HCT116 (cell line): Measurements from ENCODE around the gene RPS6KC1. TPM values are rescaled to one million over a fixed set of nuclear protein-coding genes. Genes with fewer than 3 reads are reported as not detected.

Experiments
- ATAC-seq: fragments of 200-7000 bp; cut with Tn5 transposase; 2 replicates; pipeline ENCODE4 v1.9.1; 2020; ENCODE audit warnings: mild to moderate bottlenecking, moderate library complexity
- BruUV-seq: library from RNA; stranded (reverse); fragments of 400-500 nt; replicated peaks from 2 replicates; lab custom pipeline; 2021; lab: Mats Ljungman, UMichigan
- CTCF ChIA-PET: fragments of 300-600 bp; sonication (Branson Sonifier 250); formaldehyde crosslinking; loops from one replicate; lab custom pipeline; 2021; ENCODE audit warnings: antibody characterized with exemption; lab: Charles Lee
- POLR2A ChIA-PET: fragments of 300-600, 350-600 bp; sonication (Branson Sonifier 250); formaldehyde crosslinking; loops from one replicate; lab custom pipeline; 2021; ENCODE audit warnings: antibody characterized with exemption; lab: Charles Lee
- RAD21 ChIA-PET, 2 experiments: fragments of 300-600 bp; sonication (Branson Sonifier 250); formaldehyde crosslinking; loops; one replicate each; lab custom pipeline; 2023; ENCODE audit warnings: low total read pairs in 2 of 2; ENCODE audit not compliant: uncharacterized antibody in 2 of 2, unreplicated experiment in 2 of 2, low non-redundant PET in 1 of 2; lab: Charles Lee
- DNase-seq: peaks from one replicate; pipeline ENCODE4 v3.0.0-alpha.2; 2010; ENCODE audit warnings: low read depth, low spot score
- H2AFZ ChIP-seq: fragments of 200-600 bp; shearing (Covaris generic), sonication (generic); 2 replicates; pipeline ENCODE4 v1.6.1; 2017; ENCODE audit warnings: low read depth, mixed run types, mixed read lengths, antibody characterized with exemption, low read length; ENCODE audit not compliant: poor library complexity, severe bottlenecking
- H3K27ac ChIP-seq: 2 replicates; pipeline ENCODE4 v1.5.1; 2012; ENCODE audit warnings: low read depth, low read length
- H3K27me3 ChIP-seq: fragments of 200-600 bp; sonication (generic); 2 replicates; pipeline ENCODE4 v1.6.1; 2016; ENCODE audit warnings: mixed run types, low read length, mixed read lengths; ENCODE audit not compliant: insufficient read depth
- H3K36me3 ChIP-seq, 2 experiments: fragments of 200-500 bp in 1 of 2; fragments of 200-600 bp in 1 of 2; sonication (Bioruptor generic) in 1 of 2; sonication (generic) in 1 of 2; 2 replicates each; pipeline versions ENCODE4 v1.5.1 to v1.6.1; 2014 to 2016; ENCODE audit warnings: low read length in 2 of 2, inconsistent platforms in 1 of 2, mixed read lengths in 1 of 2, mixed run types in 1 of 2; ENCODE audit not compliant: insufficient read depth in 2 of 2, control insufficient read depth in 1 of 2
- H3K4me1 ChIP-seq, 2 experiments: fragments of 200-600 bp in 1 of 2; sonication (generic) in 1 of 2; 2 replicates each; pipeline versions ENCODE4 v1.5.1 to v1.6.1; 2012 to 2017; ENCODE audit warnings: low read length in 2 of 2, inconsistent platforms in 1 of 2, mild to moderate bottlenecking in 1 of 2, mixed read lengths in 1 of 2, mixed run types in 1 of 2, moderate library complexity in 1 of 2; ENCODE audit not compliant: insufficient read depth in 2 of 2, control insufficient read depth in 1 of 2
- H3K4me2 ChIP-seq: fragments of 200-600 bp; sonication (generic); 2 replicates; pipeline ENCODE4 v1.6.1; 2017; ENCODE audit warnings: mixed run types, low read length, mixed read lengths
- H3K4me3 ChIP-seq, 2 experiments: fragments of 200-600 bp in 1 of 2; sonication (generic) in 1 of 2; replicated peaks in 1 of 2; 2 replicates each; pipeline ENCODE4 v1.5.1; 2011 to 2016; ENCODE audit warnings: low read length in 2 of 2, control low read depth in 1 of 2, low read depth in 1 of 2, mild to moderate bottlenecking in 1 of 2, mixed read lengths in 1 of 2, mixed run types in 1 of 2
- H3K79me2 ChIP-seq: fragments of 200-600 bp; sonication (generic); 2 replicates; pipeline ENCODE4 v1.6.1; 2017; ENCODE audit warnings: mild to moderate bottlenecking, mixed run types, low read length, moderate library complexity, mixed read lengths; ENCODE audit not compliant: insufficient read depth
- H3K9ac ChIP-seq: fragments of 200-600 bp; sonication (generic); 2 replicates; pipeline ENCODE4 v1.6.1; 2016; ENCODE audit warnings: low read length, mixed read lengths
- H3K9me2 ChIP-seq: fragments of 200-600 bp; sonication (generic), shearing (Covaris generic); 2 replicates; pipeline ENCODE4 v1.6.1; 2017; ENCODE audit warnings: mixed run types, mild to moderate bottlenecking, moderate library complexity; ENCODE audit not compliant: insufficient read depth
- H3K9me3 ChIP-seq, 2 experiments: fragments of 200-500 bp in 1 of 2; fragments of 200-600 bp in 1 of 2; sonication (Bioruptor generic) in 1 of 2; sonication (generic) in 1 of 2; 2 replicates each; pipeline ENCODE4 v1.6.1; 2014 to 2017; ENCODE audit warnings: low read length in 2 of 2, mixed read lengths in 2 of 2, inconsistent platforms in 1 of 2, low read depth in 1 of 2, mild to moderate bottlenecking in 1 of 2, mixed run types in 1 of 2, moderate library complexity in 1 of 2; ENCODE audit not compliant: control insufficient read depth in 1 of 2, insufficient read depth in 1 of 2
- H4K20me1 ChIP-seq: fragments of 200-600 bp; sonication (generic), shearing (Covaris generic); 2 replicates; pipeline ENCODE4 v1.6.1; 2017; ENCODE audit warnings: mixed run types, mild to moderate bottlenecking, moderate library complexity; ENCODE audit not compliant: insufficient read depth
- CBX3 ChIP-seq: IDR thresholded peaks from 2 replicates; pipeline ENCODE4 v1.6.1; 2012; ENCODE audit warnings: low read depth
- EGR1 ChIP-seq: IDR thresholded peaks from 2 replicates; pipeline ENCODE4 v1.6.1; 2012; ENCODE audit warnings: low read depth
- ELF1 ChIP-seq: IDR thresholded peaks from 2 replicates; pipeline ENCODE4 v1.6.1; 2012; ENCODE audit warnings: low read depth, borderline replicate concordance
- EZH2phosphoT487 ChIP-seq: fragments of 200-600 bp; IDR thresholded peaks from 2 replicates; pipeline ENCODE4 v1.6.1; 2018; ENCODE audit warnings: antibody characterized with exemption, borderline replicate concordance
- FOSL1 ChIP-seq: IDR thresholded peaks from 2 replicates; pipeline ENCODE4 v1.6.1; 2012; ENCODE audit warnings: low read depth
- JUND ChIP-seq: IDR thresholded peaks from 2 replicates; pipeline ENCODE4 v1.6.1; 2012
- POLR2A ChIP-seq: IDR thresholded peaks from 2 replicates; pipeline ENCODE4 v1.7.0; 2011; ENCODE audit warnings: borderline replicate concordance; ENCODE audit not compliant: insufficient read depth, insufficient read length; ENCODE audit errors: extremely low read depth
- POLR2AphosphoS5 ChIP-seq: IDR thresholded peaks from 2 replicates; pipeline ENCODE4 v1.6.1; 2011; ENCODE audit warnings: mild to moderate bottlenecking, low read depth, low read length, moderate library complexity
- RAD21 ChIP-seq: IDR thresholded peaks from 2 replicates; pipeline ENCODE4 v1.6.1; 2012; ENCODE audit warnings: low read depth, mild to moderate bottlenecking
- SIN3A ChIP-seq: IDR thresholded peaks from 2 replicates; pipeline ENCODE4 v1.6.1; 2012; ENCODE audit warnings: low read depth
- YY1 ChIP-seq: IDR thresholded peaks from 2 replicates; pipeline ENCODE4 v1.6.1; 2011; ENCODE audit warnings: low read length, low read depth, moderate library complexity, mild to moderate bottlenecking; ENCODE audit not compliant: insufficient replicate concordance; ENCODE audit errors: extremely low read depth
- ZFX ChIP-seq: fragments of 450-650 bp; IDR thresholded peaks from 2 replicates; pipeline ENCODE4 v1.6.1; 2017
- intact Hi-C: fragments of 100-400 bp; cut with micrococcal nuclease; formaldehyde crosslinking; loops from 2 replicates; pipeline ENCODE4 v1.10.0; 2022
- total RNA-seq: library from RNA; stranded (reverse); gene quantifications from one replicate; pipeline ENCODE4 v1.2.1, GENCODE V29; 2021; ENCODE audit not compliant: unreplicated experiment
- TF ChIP-seq, protein P1 (sequence below): IDR thresholded peaks from 2 replicates; pipeline ENCODE4 v1.6.1; 2012
- TF ChIP-seq, protein P2 (sequence below): IDR thresholded peaks from 2 replicates; pipeline ENCODE4 v1.6.1; 2012

Gene RPS6KC1
- total RNA-seq, 1 experiment from 2014 or later, result 15.9 TPM

GRCh38 chr1:213250041-213250440 lies 199.0 kb downstream of the RPS6KC1 start:
- H2AFZ ChIP-seq, result no peak overlapping the region
- BruUV-seq, result no TSS peak
- DNase-seq (no peak), ATAC-seq (no peak)
- H3K79me2 ChIP-seq, result no peaks in the 10 kb centered on the region
- no peak overlapping the region for H3K27ac ChIP-seq
- no peaks in the 10 kb centered on the region for H3K4me1 ChIP-seq
- RAD21 ChIA-PET, result no interaction called here
- H3K27me3 ChIP-seq, result no peaks in the 10 kb centered on the region
- H3K36me3 ChIP-seq, result no peaks in the 10 kb centered on the region
- H4K20me1 ChIP-seq, result no peaks in the 10 kb centered on the region
- H3K9me2 ChIP-seq, result no peaks in the 10 kb centered on the region
- H3K9ac ChIP-seq, result no peak overlapping the region
- no peak overlapping the region for H3K4me2 ChIP-seq
- H3K9me3 ChIP-seq, result no peaks in the 10 kb centered on the region
- POLR2A ChIA-PET, result no interaction called here
- CTCF ChIA-PET, result no interaction called here
- H3K4me3 ChIP-seq, result no peak overlapping the region
- intact Hi-C loops, result no loop called here
- TF ChIP-seq EZH2phosphoT487, result no peak
- TF ChIP-seq POLR2AphosphoS5, result no peak
- TF ChIP-seq FOSL1, result no peak
- no peak for TF ChIP-seq POLR2A
- no peak for TF ChIP-seq ZFX
- no peak for TF ChIP-seq JUND
- TF ChIP-seq CBX3, result no peak
- no peak for TF ChIP-seq ELF1
- TF ChIP-seq, protein P1, sequence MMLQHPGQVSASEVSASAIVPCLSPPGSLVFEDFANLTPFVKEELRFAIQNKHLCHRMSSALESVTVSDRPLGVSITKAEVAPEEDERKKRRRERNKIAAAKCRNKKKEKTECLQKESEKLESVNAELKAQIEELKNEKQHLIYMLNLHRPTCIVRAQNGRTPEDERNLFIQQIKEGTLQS, result no peak
- TF ChIP-seq EGR1, result no peak

- no TSS peak for BruUV-seq
- Histone ChIP-seq H3K27ac (no peak overlapping the region), H4K20me1 (no peaks in the 10 kb centered on the region), H3K4me3 (no peak overlapping the region), H3K27me3 (no peaks in the 10 kb centered on the region), H2AFZ (no peak overlapping the region), H3K4me2 (no peak overlapping the region), H3K79me2 (no peaks in the 10 kb centered on the region), H3K9ac (no peak overlapping the region), H3K4me1 (no peaks in the 10 kb centered on the region), H3K9me3 (no peaks in the 10 kb centered on the region), H3K9me2 (no peaks in the 10 kb centered on the region), H3K36me3 (no peaks in the 10 kb centered on the region)
- intact Hi-C loops, result no loop called here
- CTCF ChIA-PET, result no interaction called here
- TF ChIP-seq, protein P2, sequence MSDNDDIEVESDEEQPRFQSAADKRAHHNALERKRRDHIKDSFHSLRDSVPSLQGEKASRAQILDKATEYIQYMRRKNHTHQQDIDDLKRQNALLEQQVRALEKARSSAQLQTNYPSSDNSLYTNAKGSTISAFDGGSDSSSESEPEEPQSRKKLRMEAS, result no peak
- TF ChIP-seq, protein P1, result no peak
- TF ChIP-seq SIN3A, result no peak
- no peak for TF ChIP-seq RAD21
- no peak for TF ChIP-seq POLR2A
- TF ChIP-seq EGR1, result no peak
- no peak for TF ChIP-seq JUND
- no peak for TF ChIP-seq YY1
- no peak for TF ChIP-seq FOSL1
- no peak for TF ChIP-seq ZFX
- POLR2A ChIA-PET, result no interaction called here
- no peak for DNase-seq
- no peak for ATAC-seq
- RAD21 ChIA-PET, result no interaction called here
These were observed 199.4 kb downstream of the RPS6KC1 start for GRCh38 chr1:213250446-213250845.
